ENCODE results near the gene ACSS3. TPM values are rescaled to one million over a fixed set of nuclear protein-coding genes. Genes with fewer than 3 reads are reported as not detected.

ACSS3 gene
- polyA plus RNA-seq, 1 experiment = 6.2 TPM

GRCh38 chr12:81288651-81289050, 210.8 kb downstream of the ACSS3 start:
- ChIA-PET CTCF (no interaction called here), POLR2A (no interaction called here)
- Histone ChIP-seq H3K4me3 (ENCODE audit: low read depth, low read length) (no peak overlapping the region), H3K36me3 (ENCODE audit: control insufficient read depth, insufficient read depth, low read length) (no peaks in the 10 kb centered on the region), H3K27me3 (ENCODE audit: control insufficient read depth, insufficient read depth, low read length) (no peaks in the 10 kb centered on the region)
- TF ChIP-seq CTCF (IDR thresholded peaks at IDR 0.05; ENCODE audit: insufficient read depth, low read depth, low read length) = no peak
- DNase-seq (ENCODE audit: low read depth) = no peak

- H3K27me3 ChIP-seq (ENCODE audit: control insufficient read depth, insufficient read depth, low read length) = no peaks in the 10 kb centered on the region
- TF ChIP-seq CTCF (IDR thresholded peaks at IDR 0.05; ENCODE audit: insufficient read depth, low read depth, low read length) = no peak
- no peaks in the 10 kb centered on the region for H3K36me3 ChIP-seq (ENCODE audit: control insufficient read depth, insufficient read depth, low read length)
- no peak for DNase-seq (ENCODE audit: low read depth)
- POLR2A ChIA-PET = no interaction called here
- H3K4me3 ChIP-seq (ENCODE audit: low read depth, low read length) = no peak overlapping the region
- CTCF ChIA-PET = no interaction called here
These were observed 216.7 kb downstream of the ACSS3 start for GRCh38 chr12:81294325-81295190.

GRCh38 chr12:81295251-81295650, 217.4 kb downstream of the ACSS3 start:
- H3K27me3 ChIP-seq (ENCODE audit: control insufficient read depth, insufficient read depth, low read length) = no peaks in the 10 kb centered on the region
- TF ChIP-seq CTCF (IDR thresholded peaks at IDR 0.05; ENCODE audit: insufficient read depth, low read depth, low read length) = no peak
- no peaks in the 10 kb centered on the region for H3K36me3 ChIP-seq (ENCODE audit: control insufficient read depth, insufficient read depth, low read length)
- POLR2A ChIA-PET = no interaction called here
- CTCF ChIA-PET = no interaction called here
- no peak for DNase-seq (ENCODE audit: low read depth)
- no peak overlapping the region for H3K4me3 ChIP-seq (ENCODE audit: low read depth, low read length)

- no peak overlapping the region for H3K4me3 ChIP-seq (ENCODE audit: low read depth, low read length)
- POLR2A ChIA-PET = no interaction called here
- DNase-seq (ENCODE audit: low read depth) = no peak
- CTCF ChIA-PET = interaction anchor here (0.9 kb wide), 1 partner anchor 79 kb away, joined by 3 read pairs; no protein-coding TSS in a partner anchor
- no peak for TF ChIP-seq CTCF (IDR thresholded peaks at IDR 0.05; ENCODE audit: insufficient read depth, low read depth, low read length)
- H3K36me3 ChIP-seq (ENCODE audit: control insufficient read depth, insufficient read depth, low read length) = no peaks in the 10 kb centered on the region
- H3K27me3 ChIP-seq (ENCODE audit: control insufficient read depth, insufficient read depth, low read length) = no peaks in the 10 kb centered on the region
These were observed 218.9 kb downstream of the ACSS3 start for GRCh38 chr12:81296556-81297305.

GRCh38 chr12:81297601-81298000, 219.7 kb downstream of the ACSS3 start:
- no peak for TF ChIP-seq CTCF (IDR thresholded peaks at IDR 0.05; ENCODE audit: insufficient read depth, low read depth, low read length)
- CTCF ChIA-PET = interaction anchor here (0.9 kb wide), 1 partner anchor 80 kb away, joined by 3 read pairs; no protein-coding TSS in a partner anchor
- DNase-seq (ENCODE audit: low read depth) = no peak
- Histone ChIP-seq H3K27me3 (ENCODE audit: control insufficient read depth, insufficient read depth, low read length) (no peaks in the 10 kb centered on the region), H3K4me3 (ENCODE audit: low read depth, low read length) (no peak overlapping the region), H3K36me3 (ENCODE audit: control insufficient read depth, insufficient read depth, low read length) (no peaks in the 10 kb centered on the region)
- POLR2A ChIA-PET = no interaction called here

Data from BJ (cell line).